ENCODE results near the gene D2HGDH. TPM values are rescaled to one million over a fixed set of nuclear protein-coding genes. Genes with fewer than 3 reads are reported as not detected.

D2HGDH gene
- total and polyA plus RNA-seq, 2 experiments from 2014 or later, result 9.7 to 19.1 TPM

- in situ Hi-C loops (cut with MboI), result no loop called here
Measured at GRCh38 chr2:241809383-241810306, 75.2 kb downstream of the D2HGDH start.

GRCh38 chr2:241810307-241811200 is 76.1 kb downstream of the D2HGDH start:
- Histone ChIP-seq H3K27me3 (replicated peaks; ENCODE audit: insufficient read depth) (no peaks in the 10 kb centered on the region), H3K4me3 (no peak overlapping the region), H3K36me3 (ENCODE audit: low read depth) (no peaks in the 10 kb centered on the region), H3K4me2 (ENCODE audit: unreplicated experiment) (no peak overlapping the region), H3K4me1 (ENCODE audit: insufficient read depth) (no peaks in the 10 kb centered on the region), H3F3A (ENCODE audit: insufficient read depth) (no peaks in the 10 kb centered on the region), H4K20me1 (ENCODE audit: insufficient read depth) (no peaks in the 10 kb centered on the region), H3K9me3 (ENCODE audit: low read depth) (no peaks in the 10 kb centered on the region), H2AFZ (no peak overlapping the region), H3K9ac (no peak overlapping the region), H3K27ac (no peak overlapping the region), H3K9me2 (ENCODE audit: insufficient read depth) (no peaks in the 10 kb centered on the region), H3K79me2 (ENCODE audit: insufficient read depth) (no peaks in the 10 kb centered on the region)
- 58 to 62% methylated on average over 18 to 23 of the region's 28 CpGs for WGBS, 2 experiments (ENCODE audit: low coverage in 1 of 2, low lambda C conversion rate in 2 of 2, missing lambda C conversion rate in 2 of 2)
- in situ Hi-C loops (cut with MboI), result no loop called here
- TF ChIP-seq EZH2phosphoT487 (IDR thresholded peaks at IDR 0.05; ENCODE audit: insufficient read depth, low read depth) (no peak), EZH2 (IDR thresholded peaks at IDR 0.05; ENCODE audit: insufficient read depth, poor library complexity, severe bottlenecking) (no peak)
- DNase-seq, result no peak

More at GRCh38 chr2:241809383-241810306, 75.2 kb downstream of the D2HGDH start:
- H3K4me2 ChIP-seq (ENCODE audit: unreplicated experiment), result no peak overlapping the region
- H4K20me1 ChIP-seq (ENCODE audit: insufficient read depth), result no peaks in the 10 kb centered on the region
- no peaks in the 10 kb centered on the region for H3K9me2 ChIP-seq (ENCODE audit: insufficient read depth)
- H3K36me3 ChIP-seq (ENCODE audit: low read depth), result no peaks in the 10 kb centered on the region
- no peak overlapping the region for H3K27ac ChIP-seq
- WGBS, 2 experiments (ENCODE audit: low coverage in 1 of 2, low lambda C conversion rate in 2 of 2, missing lambda C conversion rate in 2 of 2), result 70 to 71% methylated on average over 23 to 29 of the region's 29 CpGs
- no peak overlapping the region for H3K4me3 ChIP-seq
- H3K4me1 ChIP-seq (ENCODE audit: insufficient read depth), result no peaks in the 10 kb centered on the region
- no peaks in the 10 kb centered on the region for H3F3A ChIP-seq (ENCODE audit: insufficient read depth)
- H3K27me3 ChIP-seq (replicated peaks; ENCODE audit: insufficient read depth), result peaks cover 2% of the 10 kb centered on the region; the same call in 1 of the 2 replicates
- TF ChIP-seq EZH2 (IDR thresholded peaks at IDR 0.05; ENCODE audit: insufficient read depth, poor library complexity, severe bottlenecking), result no peak
- no peak for TF ChIP-seq EZH2phosphoT487 (IDR thresholded peaks at IDR 0.05; ENCODE audit: insufficient read depth, low read depth)
- H3K9ac ChIP-seq, result no peak overlapping the region
- H3K9me3 ChIP-seq (ENCODE audit: low read depth), result no peaks in the 10 kb centered on the region
- no peak for DNase-seq
- H2AFZ ChIP-seq, result no peak overlapping the region
- H3K79me2 ChIP-seq (ENCODE audit: insufficient read depth), result no peaks in the 10 kb centered on the region

GRCh38 chr2:241811201-241811951 is 76.9 kb downstream of the D2HGDH start:
- Histone ChIP-seq H3F3A (ENCODE audit: insufficient read depth) (no peaks in the 10 kb centered on the region), H3K9ac (no peak overlapping the region), H3K4me2 (ENCODE audit: unreplicated experiment) (no peak overlapping the region), H3K4me3 (no peak overlapping the region), H3K27me3 (replicated peaks; ENCODE audit: insufficient read depth) (no peaks in the 10 kb centered on the region), H3K36me3 (ENCODE audit: low read depth) (no peaks in the 10 kb centered on the region), H3K27ac (no peak overlapping the region), H3K9me3 (ENCODE audit: low read depth) (no peaks in the 10 kb centered on the region), H2AFZ (no peak overlapping the region), H3K79me2 (ENCODE audit: insufficient read depth) (no peaks in the 10 kb centered on the region), H4K20me1 (ENCODE audit: insufficient read depth) (no peaks in the 10 kb centered on the region), H3K4me1 (ENCODE audit: insufficient read depth) (no peaks in the 10 kb centered on the region), H3K9me2 (ENCODE audit: insufficient read depth) (no peaks in the 10 kb centered on the region)
- in situ Hi-C loops (cut with MboI), result no loop called here
- no peak for TF ChIP-seq EZH2phosphoT487 (IDR thresholded peaks at IDR 0.05; ENCODE audit: insufficient read depth, low read depth)
- no peak for TF ChIP-seq EZH2 (IDR thresholded peaks at IDR 0.05; ENCODE audit: insufficient read depth, poor library complexity, severe bottlenecking)
- WGBS, 2 experiments (ENCODE audit: low coverage in 1 of 2, low lambda C conversion rate in 2 of 2, missing lambda C conversion rate in 2 of 2), result 67 to 70% methylated on average over 24 to 25 of the region's 27 CpGs
- DNase-seq, result no peak

Measured in GM23248 (cell line).